Loucy (cell line): ENCODE data around the gene ANKRD13D.

Source experiments
- H2AFZ ChIP-seq: fragments of 200-600 bp; sonication (generic); 2 replicates; pipeline ENCODE4 v1.6.0; 2016; ENCODE audit warnings: antibody characterized with exemption, mild to moderate bottlenecking, low read length, moderate library complexity
- H3F3A ChIP-seq: fragments of 200-600 bp; 2 replicates; pipeline ENCODE4 v1.6.0; 2016; ENCODE audit warnings: antibody characterized with exemption, low read depth, mild to moderate bottlenecking
- H3K27me3 ChIP-seq: fragments of 200-600 bp; sonication (generic); 2 replicates; pipeline ENCODE4 v1.6.1; 2014; ENCODE audit warnings: low read length, mild to moderate bottlenecking; ENCODE audit not compliant: insufficient read depth, poor library complexity, severe bottlenecking
- H3K36me3 ChIP-seq: fragments of 200-600 bp; sonication (generic); 2 replicates; pipeline ENCODE4 v1.6.1; 2016; ENCODE audit warnings: low read length; ENCODE audit not compliant: insufficient read depth
- H3K4me1 ChIP-seq: fragments of 200-600 bp; sonication (generic); 2 replicates; pipeline ENCODE4 v1.5.1; 2014; ENCODE audit warnings: low read length, mild to moderate bottlenecking; ENCODE audit not compliant: insufficient read depth, poor library complexity, severe bottlenecking
- H3K4me2 ChIP-seq: fragments of 200-600 bp; sonication (generic); 2 replicates; pipeline ENCODE4 v1.6.0; 2014; ENCODE audit warnings: antibody characterized with exemption, low read length, low read depth, mild to moderate bottlenecking; ENCODE audit not compliant: poor library complexity, severe bottlenecking
- H3K4me3 ChIP-seq: fragments of 200-600 bp; sonication (generic); 2 replicates; pipeline ENCODE4 v1.5.1; 2014; ENCODE audit warnings: low read length, mild to moderate bottlenecking, mixed read lengths; ENCODE audit not compliant: poor library complexity, severe bottlenecking
- H3K79me2 ChIP-seq: fragments of 200-600 bp; sonication (generic); 2 replicates; pipeline ENCODE4 v1.6.1; 2014; ENCODE audit warnings: low read length; ENCODE audit not compliant: insufficient read depth
- H3K9ac ChIP-seq: fragments of 200-600 bp; sonication (generic); 2 replicates; pipeline ENCODE4 v1.6.0; 2014; ENCODE audit warnings: mild to moderate bottlenecking, low read depth, low read length, moderate library complexity; ENCODE audit not compliant: poor library complexity, severe bottlenecking
- H3K9me2 ChIP-seq: fragments of 200-600 bp; sonication (generic); replicated peaks from 2 replicates; pipeline ENCODE4 v1.6.1; 2016; ENCODE audit warnings: low read depth, low read length, mixed read lengths
- H3K9me3 ChIP-seq: fragments of 200-600 bp; sonication (generic); 2 replicates; pipeline ENCODE4 v1.6.1; 2014; ENCODE audit warnings: mild to moderate bottlenecking, antibody characterized with exemption, low read length, low read depth; ENCODE audit not compliant: insufficient read depth
- H4K20me1 ChIP-seq: fragments of 200-600 bp; sonication (generic); 2 replicates; pipeline ENCODE4 v1.6.0; 2014; ENCODE audit warnings: antibody characterized with exemption, low read length, mild to moderate bottlenecking; ENCODE audit not compliant: insufficient read depth, poor library complexity, severe bottlenecking
- EZH2phosphoT487 ChIP-seq: fragments of 200-600 bp; IDR thresholded peaks from 2 replicates; pipeline ENCODE4 v1.6.1; 2018; ENCODE audit warnings: antibody characterized with exemption, mild to moderate bottlenecking, moderate library complexity, borderline replicate concordance
- TF ChIP-seq, protein P1 (sequence below): fragments of 200-600 bp; sonication (generic); conservative IDR thresholded peaks from 2 replicates; pipeline ENCODE4 v1.5.1; 2014; ENCODE audit warnings: mild to moderate bottlenecking, antibody characterized with exemption, low read length

Gene ANKRD13D

GRCh38 chr11:67254798-67255197, 34.3 kb upstream of the ANKRD13D start:
- Histone ChIP-seq H3K4me3 (no peak overlapping the region), H4K20me1 (peaks cover 16% of the 10 kb centered on the region), H2AFZ (no peak overlapping the region), H3K79me2 (peaks cover 6% of the 10 kb centered on the region; the same call in 1 of the 2 replicates), H3F3A (peaks cover 14% of the 10 kb centered on the region; the same call in 1 of the 2 replicates), H3K9me2 (no peaks in the 10 kb centered on the region), H3K27me3 (no peaks in the 10 kb centered on the region), H3K4me2 (no peak overlapping the region), H3K4me1 (peaks cover 11% of the 10 kb centered on the region), H3K9ac (no peak overlapping the region), H3K9me3 (no peaks in the 10 kb centered on the region), H3K36me3 (peaks cover 75% of the 10 kb centered on the region; the same call in 1 of the 2 replicates)
- TF ChIP-seq EZH2phosphoT487, result no peak
- TF ChIP-seq, protein P1, sequence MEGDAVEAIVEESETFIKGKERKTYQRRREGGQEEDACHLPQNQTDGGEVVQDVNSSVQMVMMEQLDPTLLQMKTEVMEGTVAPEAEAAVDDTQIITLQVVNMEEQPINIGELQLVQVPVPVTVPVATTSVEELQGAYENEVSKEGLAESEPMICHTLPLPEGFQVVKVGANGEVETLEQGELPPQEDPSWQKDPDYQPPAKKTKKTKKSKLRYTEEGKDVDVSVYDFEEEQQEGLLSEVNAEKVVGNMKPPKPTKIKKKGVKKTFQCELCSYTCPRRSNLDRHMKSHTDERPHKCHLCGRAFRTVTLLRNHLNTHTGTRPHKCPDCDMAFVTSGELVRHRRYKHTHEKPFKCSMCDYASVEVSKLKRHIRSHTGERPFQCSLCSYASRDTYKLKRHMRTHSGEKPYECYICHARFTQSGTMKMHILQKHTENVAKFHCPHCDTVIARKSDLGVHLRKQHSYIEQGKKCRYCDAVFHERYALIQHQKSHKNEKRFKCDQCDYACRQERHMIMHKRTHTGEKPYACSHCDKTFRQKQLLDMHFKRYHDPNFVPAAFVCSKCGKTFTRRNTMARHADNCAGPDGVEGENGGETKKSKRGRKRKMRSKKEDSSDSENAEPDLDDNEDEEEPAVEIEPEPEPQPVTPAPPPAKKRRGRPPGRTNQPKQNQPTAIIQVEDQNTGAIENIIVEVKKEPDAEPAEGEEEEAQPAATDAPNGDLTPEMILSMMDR, result no peak

GRCh38 chr11:67255353-67255752, 33.8 kb upstream of the ANKRD13D start:
- peaks cover 69% of the 10 kb centered on the region; the same call in 1 of the 2 replicates for H3K36me3 ChIP-seq

GRCh38 chr11:67255864-67256263, 33.2 kb upstream of the ANKRD13D start:
- no peaks in the 10 kb centered on the region for H3K9me2 ChIP-seq
- peaks cover 14% of the 10 kb centered on the region; the same call in 1 of the 2 replicates for H3F3A ChIP-seq
- H3K4me3 ChIP-seq, result no peak overlapping the region
- H3K79me2 ChIP-seq, result no peaks in the 10 kb centered on the region
- no peak overlapping the region for H3K4me2 ChIP-seq
- no peak for TF ChIP-seq EZH2phosphoT487
- TF ChIP-seq, protein P1, result no peak
- peaks cover 11% of the 10 kb centered on the region for H3K4me1 ChIP-seq
- H4K20me1 ChIP-seq, result peaks cover 16% of the 10 kb centered on the region
- H3K9ac ChIP-seq, result no peak overlapping the region
- no peak overlapping the region for H2AFZ ChIP-seq
- H3K9me3 ChIP-seq, result no peaks in the 10 kb centered on the region
- peaks cover 64% of the 10 kb centered on the region; the same call in 1 of the 2 replicates for H3K36me3 ChIP-seq
- no peaks in the 10 kb centered on the region for H3K27me3 ChIP-seq

More at GRCh38 chr11:67255353-67255752, 33.8 kb upstream of the ANKRD13D start:
- Histone ChIP-seq H3K79me2 (peaks cover 2% of the 10 kb centered on the region; the same call in 1 of the 2 replicates), H3K27me3 (no peaks in the 10 kb centered on the region), H3K9me2 (no peaks in the 10 kb centered on the region), H4K20me1 (peaks cover 16% of the 10 kb centered on the region), H3F3A (peaks cover 14% of the 10 kb centered on the region; the same call in 1 of the 2 replicates), H2AFZ (no peak overlapping the region), H3K9ac (no peak overlapping the region), H3K4me3 (no peak overlapping the region), H3K4me2 (no peak overlapping the region), H3K4me1 (peaks cover 11% of the 10 kb centered on the region), H3K9me3 (no peaks in the 10 kb centered on the region)
- TF ChIP-seq, protein P1, result no peak
- no peak for TF ChIP-seq EZH2phosphoT487
